ENCODE data around the gene DOCK4.

The DOCK4 gene

DNA sequence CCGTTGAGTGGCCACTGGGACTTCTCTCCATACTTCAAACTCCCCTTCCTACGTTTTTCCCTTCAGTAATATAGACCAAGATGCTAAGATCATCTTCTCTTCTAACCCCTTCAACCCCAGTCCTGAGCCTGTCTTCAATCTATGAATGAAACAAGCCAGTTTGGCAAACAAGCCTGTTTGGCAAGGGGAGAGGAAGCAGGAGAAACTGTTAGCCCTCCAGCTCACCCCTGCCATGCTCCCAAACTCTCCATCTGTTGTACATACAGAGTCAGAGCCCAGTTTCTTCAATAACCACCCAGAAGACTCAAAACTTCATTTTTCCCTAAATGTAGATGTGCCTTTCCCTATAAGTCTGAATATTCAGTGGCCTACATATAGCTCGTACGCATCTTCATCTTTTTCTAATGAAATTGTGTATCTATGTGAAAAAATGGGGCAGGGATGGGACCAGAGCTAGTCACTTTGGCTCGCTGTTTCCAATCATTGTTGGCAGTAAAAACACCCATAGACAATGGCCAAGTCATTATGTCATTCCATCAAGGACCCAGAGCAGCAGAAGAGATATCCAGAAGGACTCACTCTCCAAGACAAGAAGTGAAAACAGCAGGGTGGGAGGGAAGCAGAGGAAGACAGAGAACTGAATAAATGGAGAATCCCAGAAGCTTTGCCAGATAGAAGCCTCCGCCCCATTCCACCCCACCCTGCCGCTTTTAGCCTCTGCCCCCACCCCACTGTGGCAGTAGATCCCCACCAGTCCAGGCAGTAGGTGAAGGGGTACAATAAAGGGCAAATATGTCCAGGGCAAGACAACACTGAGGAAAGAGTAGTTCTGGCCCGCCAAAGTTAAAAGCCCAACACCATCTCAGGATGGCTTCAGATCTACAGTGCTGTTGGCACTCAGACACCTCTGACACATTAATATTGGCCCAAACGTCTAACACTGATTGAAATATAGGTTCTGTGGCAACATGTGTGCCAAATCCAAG lies 87.3 kb downstream of the DOCK4 start:
- H3K4me1 ChIP-seq (ENCODE audit: low read depth, poor library complexity, severe bottlenecking) = peaks cover 11% of the 10 kb centered on the region
- H3K27ac ChIP-seq = no peak overlapping the region
- H2AFZ ChIP-seq (ENCODE audit: low read depth) = no peak overlapping the region
- H3K4me3 ChIP-seq (IDR thresholded peaks at IDR 0.05; ENCODE audit: insufficient read depth, low read depth, low read length) = no peak overlapping the region
- no peaks in the 10 kb centered on the region for H3K27me3 ChIP-seq (ENCODE audit: insufficient read depth, low read depth)
- H3K79me2 ChIP-seq (ENCODE audit: insufficient read depth, low read depth) = no peaks in the 10 kb centered on the region
- no peak overlapping the region for H3K4me2 ChIP-seq
- no peaks in the 10 kb centered on the region for H4K20me1 ChIP-seq (ENCODE audit: insufficient read depth)
- TF ChIP-seq, protein P1, sequence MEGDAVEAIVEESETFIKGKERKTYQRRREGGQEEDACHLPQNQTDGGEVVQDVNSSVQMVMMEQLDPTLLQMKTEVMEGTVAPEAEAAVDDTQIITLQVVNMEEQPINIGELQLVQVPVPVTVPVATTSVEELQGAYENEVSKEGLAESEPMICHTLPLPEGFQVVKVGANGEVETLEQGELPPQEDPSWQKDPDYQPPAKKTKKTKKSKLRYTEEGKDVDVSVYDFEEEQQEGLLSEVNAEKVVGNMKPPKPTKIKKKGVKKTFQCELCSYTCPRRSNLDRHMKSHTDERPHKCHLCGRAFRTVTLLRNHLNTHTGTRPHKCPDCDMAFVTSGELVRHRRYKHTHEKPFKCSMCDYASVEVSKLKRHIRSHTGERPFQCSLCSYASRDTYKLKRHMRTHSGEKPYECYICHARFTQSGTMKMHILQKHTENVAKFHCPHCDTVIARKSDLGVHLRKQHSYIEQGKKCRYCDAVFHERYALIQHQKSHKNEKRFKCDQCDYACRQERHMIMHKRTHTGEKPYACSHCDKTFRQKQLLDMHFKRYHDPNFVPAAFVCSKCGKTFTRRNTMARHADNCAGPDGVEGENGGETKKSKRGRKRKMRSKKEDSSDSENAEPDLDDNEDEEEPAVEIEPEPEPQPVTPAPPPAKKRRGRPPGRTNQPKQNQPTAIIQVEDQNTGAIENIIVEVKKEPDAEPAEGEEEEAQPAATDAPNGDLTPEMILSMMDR (conservative IDR thresholded peaks at IDR 0.05; ENCODE audit: low read depth, low read length) = no peak
- H3K9ac ChIP-seq = no peak overlapping the region
- no peaks in the 10 kb centered on the region for H3K36me3 ChIP-seq (ENCODE audit: insufficient read depth)

DNA sequence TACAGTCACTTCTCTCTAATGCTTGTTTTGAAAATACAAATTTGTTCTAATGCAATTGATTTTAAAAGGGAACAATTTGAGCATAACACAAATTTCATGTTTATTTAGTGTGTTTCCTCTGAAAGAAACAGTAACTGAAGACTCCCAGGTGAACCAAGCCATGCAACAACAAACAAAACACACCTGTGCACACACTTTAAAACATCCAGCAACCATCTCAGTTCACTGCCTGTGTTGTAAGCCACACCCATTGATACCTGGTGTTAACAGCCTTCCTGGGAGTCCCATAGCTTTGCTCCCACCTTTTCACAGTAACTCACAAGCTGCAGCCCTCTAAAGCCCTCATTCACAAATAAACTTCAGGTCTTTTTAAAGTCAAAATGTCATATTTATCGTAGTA lies 89.3 kb downstream of the DOCK4 start:
- peaks cover 17% of the 10 kb centered on the region for H3K4me1 ChIP-seq (ENCODE audit: low read depth, poor library complexity, severe bottlenecking)
- no peaks in the 10 kb centered on the region for H3K79me2 ChIP-seq (ENCODE audit: insufficient read depth, low read depth)
- no peak overlapping the region for H3K27ac ChIP-seq
- H3K27me3 ChIP-seq (ENCODE audit: insufficient read depth, low read depth) = no peaks in the 10 kb centered on the region
- H3K4me3 ChIP-seq (IDR thresholded peaks at IDR 0.05; ENCODE audit: insufficient read depth, low read depth, low read length) = no peak overlapping the region
- H3K9ac ChIP-seq = no peak overlapping the region
- no peak overlapping the region for H3K4me2 ChIP-seq
- H2AFZ ChIP-seq (ENCODE audit: low read depth) = no peak overlapping the region
- TF ChIP-seq, protein P1 (conservative IDR thresholded peaks at IDR 0.05; ENCODE audit: low read depth, low read length) = no peak
- no peaks in the 10 kb centered on the region for H4K20me1 ChIP-seq (ENCODE audit: insufficient read depth)
- H3K36me3 ChIP-seq (ENCODE audit: insufficient read depth) = no peaks in the 10 kb centered on the region

DNA sequence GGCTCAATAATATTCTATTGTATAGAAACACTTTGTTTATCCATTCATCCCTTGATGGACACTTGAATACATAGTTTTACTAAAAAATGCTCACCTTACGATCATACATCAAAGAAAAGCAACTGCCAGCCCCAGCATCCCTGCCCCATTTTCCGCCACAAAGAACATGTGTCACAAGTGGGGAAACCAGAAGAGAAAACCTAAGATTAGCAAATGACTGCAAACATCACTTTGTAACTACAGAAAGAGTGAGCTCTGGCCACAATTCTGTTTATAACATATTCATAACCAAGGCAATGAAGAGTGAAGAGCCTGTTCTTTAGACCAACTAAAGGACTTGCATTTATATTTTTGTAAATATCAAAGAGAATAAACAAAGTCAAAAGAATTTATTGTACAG lies 89.8 kb downstream of the DOCK4 start:
- Histone ChIP-seq H3K36me3 (ENCODE audit: insufficient read depth) (no peaks in the 10 kb centered on the region), H3K9ac (no peak overlapping the region), H3K27me3 (ENCODE audit: insufficient read depth, low read depth) (no peaks in the 10 kb centered on the region), H2AFZ (ENCODE audit: low read depth) (no peak overlapping the region), H3K4me2 (no peak overlapping the region), H3K79me2 (ENCODE audit: insufficient read depth, low read depth) (no peaks in the 10 kb centered on the region), H3K4me3 (IDR thresholded peaks at IDR 0.05; ENCODE audit: insufficient read depth, low read depth, low read length) (no peak overlapping the region), H3K27ac (no peak overlapping the region), H4K20me1 (ENCODE audit: insufficient read depth) (no peaks in the 10 kb centered on the region), H3K4me1 (ENCODE audit: low read depth, poor library complexity, severe bottlenecking) (peaks cover 17% of the 10 kb centered on the region)
- TF ChIP-seq, protein P1 (conservative IDR thresholded peaks at IDR 0.05; ENCODE audit: low read depth, low read length) = no peak

DNA sequence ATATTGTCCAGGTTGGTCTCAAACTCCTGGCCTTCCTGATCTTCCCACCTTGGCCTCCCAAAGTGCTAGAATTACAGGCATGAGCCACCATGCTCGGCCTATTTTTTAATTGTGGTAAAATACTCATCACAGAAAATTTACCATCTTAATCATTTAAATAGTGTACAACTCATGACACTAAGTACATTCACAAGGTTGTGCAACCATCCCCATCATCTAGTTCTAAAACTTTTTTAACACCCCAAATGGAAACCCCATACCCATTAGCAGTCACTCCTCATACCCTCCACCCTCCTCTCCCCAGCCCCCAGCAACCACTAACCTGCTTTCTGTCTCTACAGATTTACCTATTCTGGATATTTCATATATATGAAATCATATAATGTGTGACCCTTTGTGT lies 90.3 kb downstream of the DOCK4 start:
- H4K20me1 ChIP-seq (ENCODE audit: insufficient read depth) = no peaks in the 10 kb centered on the region
- H3K4me2 ChIP-seq = no peak overlapping the region
- H3K4me1 ChIP-seq (ENCODE audit: low read depth, poor library complexity, severe bottlenecking) = peaks cover 17% of the 10 kb centered on the region

More for the DNA sequence above, 90.3 kb downstream of the DOCK4 start:
- H3K9ac ChIP-seq = no peak overlapping the region
- H3K27me3 ChIP-seq (ENCODE audit: insufficient read depth, low read depth) = no peaks in the 10 kb centered on the region
- no peaks in the 10 kb centered on the region for H3K36me3 ChIP-seq (ENCODE audit: insufficient read depth)
- H3K4me3 ChIP-seq (IDR thresholded peaks at IDR 0.05; ENCODE audit: insufficient read depth, low read depth, low read length) = no peak overlapping the region
- TF ChIP-seq, protein P1 (conservative IDR thresholded peaks at IDR 0.05; ENCODE audit: low read depth, low read length) = no peak
- no peak overlapping the region for H3K27ac ChIP-seq
- no peak overlapping the region for H2AFZ ChIP-seq (ENCODE audit: low read depth)
- no peaks in the 10 kb centered on the region for H3K79me2 ChIP-seq (ENCODE audit: insufficient read depth, low read depth)

All from KMS-11 (cell line).